ENCODE data around the gene CTNNA3. TPM values are rescaled to one million over a fixed set of nuclear protein-coding genes. Genes with fewer than 3 reads are reported as not detected.
A peak's percentile ranks its signal among the peaks of the same experiment; 100 is the strongest.

CTNNA3 gene
- total RNA-seq, 1 experiment from 2014 or later, result not detected

- Histone ChIP-seq H3K9ac (ENCODE audit: low read length) (no peak overlapping the region), H3K4me3 (ENCODE audit: low read length) (no peak overlapping the region), H3K9me3 (ENCODE audit: low read length) (no peaks in the 10 kb centered on the region), H3K27me3 (ENCODE audit: low read length) (no peaks in the 10 kb centered on the region), H3K79me2 (ENCODE audit: low read length) (no peaks in the 10 kb centered on the region), H3K9me2 (replicated peaks; ENCODE audit: insufficient read depth, low read length) (no peaks in the 10 kb centered on the region), H4K20me1 (ENCODE audit: insufficient read depth, low read depth, low read length) (no peaks in the 10 kb centered on the region), H3K27ac (ENCODE audit: low read length) (no peak overlapping the region), H3K36me3 (ENCODE audit: insufficient read depth, low read length) (no peaks in the 10 kb centered on the region), H2AFZ (ENCODE audit: low read length) (no peak overlapping the region), H3K4me1 (ENCODE audit: low read length) (no peaks in the 10 kb centered on the region), H3K4me2 (ENCODE audit: low read depth, low read length, poor library complexity, severe bottlenecking) (no peak overlapping the region)
- DNase-seq, result no peak
Observed at GRCh38 chr10:66021423-66021822, 1674.6 kb downstream of the CTNNA3 start.

GRCh38 chr10:66008221-66008620 lies 1687.8 kb downstream of the CTNNA3 start:
- no peaks in the 10 kb centered on the region for H3K79me2 ChIP-seq (ENCODE audit: low read length)
- H4K20me1 ChIP-seq (ENCODE audit: insufficient read depth, low read depth, low read length), result no peaks in the 10 kb centered on the region
- no peaks in the 10 kb centered on the region for H3K9me2 ChIP-seq (replicated peaks; ENCODE audit: insufficient read depth, low read length)
- no peak overlapping the region for H3K4me2 ChIP-seq (ENCODE audit: low read depth, low read length, poor library complexity, severe bottlenecking)
- H3K9ac ChIP-seq (ENCODE audit: low read length), result no peak overlapping the region
- DNase-seq, result no peak
- no peaks in the 10 kb centered on the region for H3K9me3 ChIP-seq (ENCODE audit: low read length)
- no peak overlapping the region for H3K27ac ChIP-seq (ENCODE audit: low read length)
- H3K4me1 ChIP-seq (ENCODE audit: low read length), result no peaks in the 10 kb centered on the region
- H3K4me3 ChIP-seq (ENCODE audit: low read length), result no peak overlapping the region
- no peaks in the 10 kb centered on the region for H3K27me3 ChIP-seq (ENCODE audit: low read length)
- no peaks in the 10 kb centered on the region for H3K36me3 ChIP-seq (ENCODE audit: insufficient read depth, low read length)
- H2AFZ ChIP-seq (ENCODE audit: low read length), result no peak overlapping the region

GRCh38 chr10:66006411-66006810 lies 1689.6 kb downstream of the CTNNA3 start:
- Histone ChIP-seq H3K4me3 (ENCODE audit: low read length) (no peak overlapping the region), H3K9me3 (ENCODE audit: low read length) (no peaks in the 10 kb centered on the region), H3K4me1 (ENCODE audit: low read length) (no peaks in the 10 kb centered on the region), H3K9me2 (replicated peaks; ENCODE audit: insufficient read depth, low read length) (no peaks in the 10 kb centered on the region), H3K27ac (ENCODE audit: low read length) (no peak overlapping the region), H3K27me3 (ENCODE audit: low read length) (no peaks in the 10 kb centered on the region), H3K9ac (ENCODE audit: low read length) (no peak overlapping the region), H3K36me3 (ENCODE audit: insufficient read depth, low read length) (no peaks in the 10 kb centered on the region), H2AFZ (ENCODE audit: low read length) (no peak overlapping the region), H3K4me2 (ENCODE audit: low read depth, low read length, poor library complexity, severe bottlenecking) (no peak overlapping the region), H4K20me1 (ENCODE audit: insufficient read depth, low read depth, low read length) (no peaks in the 10 kb centered on the region), H3K79me2 (ENCODE audit: low read length) (no peaks in the 10 kb centered on the region)
- DNase-seq, result no peak

- no peak for DNase-seq
- no peak overlapping the region; the same call in 1 of the 2 replicates for H2AFZ ChIP-seq (ENCODE audit: low read length)
- no peak overlapping the region for H3K4me2 ChIP-seq (ENCODE audit: low read depth, low read length, poor library complexity, severe bottlenecking)
- no peak overlapping the region for H3K9ac ChIP-seq (ENCODE audit: low read length)
- H3K4me3 ChIP-seq (ENCODE audit: low read length), result no peak overlapping the region
- H3K4me1 ChIP-seq (ENCODE audit: low read length), result no peaks in the 10 kb centered on the region
- H4K20me1 ChIP-seq (ENCODE audit: insufficient read depth, low read depth, low read length), result no peaks in the 10 kb centered on the region
- no peaks in the 10 kb centered on the region for H3K9me2 ChIP-seq (replicated peaks; ENCODE audit: insufficient read depth, low read length)
- no peaks in the 10 kb centered on the region for H3K27me3 ChIP-seq (ENCODE audit: low read length)
- peaks cover 27% of the 10 kb centered on the region for H3K9me3 ChIP-seq (ENCODE audit: low read length)
- H3K36me3 ChIP-seq (ENCODE audit: insufficient read depth, low read length), result peaks cover 13% of the 10 kb centered on the region; the same call in 1 of the 2 replicates
- no peak overlapping the region for H3K27ac ChIP-seq (ENCODE audit: low read length)
- no peaks in the 10 kb centered on the region for H3K79me2 ChIP-seq (ENCODE audit: low read length)
Observed at GRCh38 chr10:65993451-65993850, 1702.5 kb downstream of the CTNNA3 start.

GRCh38 chr10:65968871-65969270 lies 1727.1 kb downstream of the CTNNA3 start:
- H3K27ac ChIP-seq (ENCODE audit: low read length), result no peak overlapping the region
- 0 out of 2 replicates have a peak, but pooled peaks cover 3% of the 10 kb centered on the region for H3K9me3 ChIP-seq (ENCODE audit: low read length)
- no peak overlapping the region for H3K9ac ChIP-seq (ENCODE audit: low read length)
- H3K36me3 ChIP-seq (ENCODE audit: insufficient read depth, low read length), result peaks cover 4% of the 10 kb centered on the region
- H3K4me1 ChIP-seq (ENCODE audit: low read length), result peaks cover 17% of the 10 kb centered on the region
- no peaks in the 10 kb centered on the region for H3K9me2 ChIP-seq (replicated peaks; ENCODE audit: insufficient read depth, low read length)
- no peak overlapping the region for H3K4me3 ChIP-seq (ENCODE audit: low read length)
- H3K79me2 ChIP-seq (ENCODE audit: low read length), result no peaks in the 10 kb centered on the region
- DNase-seq, result peak; percentile 61
- no peaks in the 10 kb centered on the region for H4K20me1 ChIP-seq (ENCODE audit: insufficient read depth, low read depth, low read length)
- no peak overlapping the region for H3K4me2 ChIP-seq (ENCODE audit: low read depth, low read length, poor library complexity, severe bottlenecking)
- peak overlapping the region; percentile 10; the same call in 1 of the 2 replicates for H2AFZ ChIP-seq (ENCODE audit: low read length)
- H3K27me3 ChIP-seq (ENCODE audit: low read length), result no peaks in the 10 kb centered on the region

GRCh38 chr10:65968437-65968836 lies 1727.6 kb downstream of the CTNNA3 start:
- no peaks in the 10 kb centered on the region for H3K79me2 ChIP-seq (ENCODE audit: low read length)
- no peak for DNase-seq
- H2AFZ ChIP-seq (ENCODE audit: low read length), result peak overlapping the region; percentile 10; the same call in 1 of the 2 replicates
- 0 out of 2 replicates have a peak, but pooled peaks cover 3% of the 10 kb centered on the region for H3K9me3 ChIP-seq (ENCODE audit: low read length)
- H3K9ac ChIP-seq (ENCODE audit: low read length), result no peak overlapping the region
- peaks cover 4% of the 10 kb centered on the region for H3K36me3 ChIP-seq (ENCODE audit: insufficient read depth, low read length)
- H3K4me1 ChIP-seq (ENCODE audit: low read length), result peaks cover 21% of the 10 kb centered on the region
- no peak overlapping the region for H3K4me3 ChIP-seq (ENCODE audit: low read length)
- H3K27ac ChIP-seq (ENCODE audit: low read length), result no peak overlapping the region
- no peaks in the 10 kb centered on the region for H3K27me3 ChIP-seq (ENCODE audit: low read length)
- H4K20me1 ChIP-seq (ENCODE audit: insufficient read depth, low read depth, low read length), result no peaks in the 10 kb centered on the region
- H3K4me2 ChIP-seq (ENCODE audit: low read depth, low read length, poor library complexity, severe bottlenecking), result no peak overlapping the region
- H3K9me2 ChIP-seq (replicated peaks; ENCODE audit: insufficient read depth, low read length), result no peaks in the 10 kb centered on the region

GRCh38 chr10:65964205-65964604 lies 1731.8 kb downstream of the CTNNA3 start:
- Histone ChIP-seq H3K4me1 (ENCODE audit: low read length) (peaks cover 21% of the 10 kb centered on the region), H3K4me2 (ENCODE audit: low read depth, low read length, poor library complexity, severe bottlenecking) (peak overlapping the region; percentile 38), H3K79me2 (ENCODE audit: low read length) (no peaks in the 10 kb centered on the region), H3K36me3 (ENCODE audit: insufficient read depth, low read length) (no peaks in the 10 kb centered on the region; the same call in 1 of the 2 replicates), H3K27me3 (ENCODE audit: low read length) (no peaks in the 10 kb centered on the region), H3K27ac (ENCODE audit: low read length) (0 out of 2 replicates have a peak overlapping the region, but pooled peaks have one; percentile 2), H3K4me3 (ENCODE audit: low read length) (no peak overlapping the region), H3K9ac (ENCODE audit: low read length) (no peak overlapping the region), H4K20me1 (ENCODE audit: insufficient read depth, low read depth, low read length) (no peaks in the 10 kb centered on the region), H2AFZ (ENCODE audit: low read length) (0 out of 2 replicates have a peak overlapping the region, but pooled peaks have one; percentile 23), H3K9me2 (replicated peaks; ENCODE audit: insufficient read depth, low read length) (no peaks in the 10 kb centered on the region), H3K9me3 (ENCODE audit: low read length) (0 out of 2 replicates have a peak, but pooled peaks cover 3% of the 10 kb centered on the region)
- DNase-seq, result peak; percentile 56

GRCh38 chr10:65952086-65952485 lies 1743.9 kb downstream of the CTNNA3 start:
- no peaks in the 10 kb centered on the region for H4K20me1 ChIP-seq (ENCODE audit: insufficient read depth, low read depth, low read length)
- H3K36me3 ChIP-seq (ENCODE audit: insufficient read depth, low read length), result no peaks in the 10 kb centered on the region
- peak; percentile 81 for DNase-seq
- no peak overlapping the region for H3K4me2 ChIP-seq (ENCODE audit: low read depth, low read length, poor library complexity, severe bottlenecking)
- no peaks in the 10 kb centered on the region for H3K27me3 ChIP-seq (ENCODE audit: low read length)
- peaks cover 34% of the 10 kb centered on the region for H3K4me1 ChIP-seq (ENCODE audit: low read length)
- peak overlapping the region; percentile 24; the same call in 1 of the 2 replicates for H3K27ac ChIP-seq (ENCODE audit: low read length)
- H2AFZ ChIP-seq (ENCODE audit: low read length), result peak overlapping the region; percentile 56; the same call in 1 of the 2 replicates
- H3K9ac ChIP-seq (ENCODE audit: low read length), result no peak overlapping the region
- no peaks in the 10 kb centered on the region for H3K9me2 ChIP-seq (replicated peaks; ENCODE audit: insufficient read depth, low read length)
- no peaks in the 10 kb centered on the region for H3K9me3 ChIP-seq (ENCODE audit: low read length)
- no peaks in the 10 kb centered on the region for H3K79me2 ChIP-seq (ENCODE audit: low read length)
- no peak overlapping the region for H3K4me3 ChIP-seq (ENCODE audit: low read length)

Data from Karpas-422 (cell line).